ENCODE results near the gene NMBR. TPM values are rescaled to one million over a fixed set of nuclear protein-coding genes. Genes with fewer than 3 reads are reported as not detected.

The NMBR gene
- total RNA-seq (2022; extraction: Qiagen RNA extraction), result not detected in 5 replicates

GRCh38 chr6:142146828-142147662 is at the start of gene NMBR, which contains the start of gene VTA1:
Gene NMBR (minus strand): TSS chr6:142147122. CDS start chr6:142088658, 58,464 bp downstream.
Gene VTA1 (plus strand): TSS chr6:142147263. CDS start chr6:142147288, 25 bp downstream.

GRCh38 chr6:142132625-142133024 is 14.3 kb downstream of the NMBR start, which contains the start of gene GJE1:
Gene GJE1 (plus strand): TSS chr6:142132925. CDS start chr6:142133159, 234 bp downstream.

Other genes with a start within 250 kb of the NMBR start
- gene GJE1, start 14.2 kb downstream of the NMBR start, total RNA-seq (2022; extraction: Qiagen RNA extraction), result not detected in 5 replicates
- gene VTA1, start 141 bp upstream of the NMBR start, total RNA-seq (2022; extraction: Qiagen RNA extraction), result 37.9 to 46.0 TPM (median 44.4 TPM) in 5 replicates
- gene ADGRG6, start 154.9 kb upstream of the NMBR start, total RNA-seq (2022; extraction: Qiagen RNA extraction), result 43.1 to 79.0 TPM (median 64.0 TPM) in 5 replicates